GM12878 (cell line): Measurements from ENCODE around the gene PROB1. TPM values are rescaled to one million over a fixed set of nuclear protein-coding genes. Genes with fewer than 3 reads are reported as not detected.
A peak's percentile ranks its signal among the peaks of the same experiment; 100 is the strongest.

ENCODE experiments used
- ATAC-seq: fragments of 200-7000 bp; cut with Tn5 transposase; 3 replicates; pipeline ENCODE4 v1.9.1; 2020; ENCODE audit warnings: mild to moderate bottlenecking, moderate library complexity
- BruUV-seq: library from RNA; stranded (reverse); fragments of 400-500 nt; replicated peaks from 2 replicates; lab custom pipeline; 2021; lab: Mats Ljungman, UMichigan
- CTCF ChIA-PET: fragments of 300-600 bp; sonication (Branson Sonifier 250); formaldehyde crosslinking; extraction: SDS; loops from one replicate; lab custom pipeline; 2021; ENCODE audit warnings: inconsistent platforms; lab: Yijun Ruan, JAX
- POLR2A ChIA-PET: fragments of 350-600 bp; formaldehyde crosslinking; extraction: SDS; loops from one replicate; lab custom pipeline; 2021; ENCODE audit warnings: inconsistent platforms; lab: Charles Lee
- RAD21 ChIA-PET: fragments of 300-600 bp; sonication (Branson Sonifier 250); formaldehyde crosslinking; loops from one replicate; lab custom pipeline; 2023; ENCODE audit warnings: antibody characterized with exemption; ENCODE audit not compliant: unreplicated experiment; lab: Charles Lee
- SMC1A ChIA-PET: fragments of 300-600 bp; sonication (Branson Sonifier 250); formaldehyde crosslinking; loops from one replicate; lab custom pipeline; 2023; ENCODE audit not compliant: unreplicated experiment, uncharacterized antibody; lab: Charles Lee
- DNase-seq: peaks from one replicate; pipeline ENCODE4 v3.0.0-alpha.2; 2011; ENCODE audit warnings: low read depth, low spot score
- FAIRE-seq: peaks from 3 replicates; lab custom pipeline; 2011; peaks lifted over from hg19 to GRCh38; lab: Jason Lieb, UNC
- H2AFZ ChIP-seq: 2 replicates; pipeline ENCODE4 v1.6.0; 2011; ENCODE audit warnings: low read depth, low read length, control low read depth; ENCODE audit not compliant: control insufficient read depth
- H3K27ac ChIP-seq: 2 replicates; pipeline ENCODE4 v1.5.1; 2011; ENCODE audit warnings: control low read depth; ENCODE audit not compliant: control insufficient read depth, insufficient read depth
- H3K27me3 ChIP-seq, 2 experiments: replicated peaks in 1 of 2; 2 replicates each; pipeline versions ENCODE4 v1.6.0 to v1.6.1; 2011; ENCODE audit warnings: low read length in 1 of 2; ENCODE audit not compliant: control insufficient read depth in 2 of 2, insufficient read depth in 2 of 2
- H3K36me3 ChIP-seq, 2 experiments: 2 replicates each; pipeline ENCODE4 v1.5.1; 2011; ENCODE audit warnings: low read length in 1 of 2; ENCODE audit not compliant: control insufficient read depth in 2 of 2, insufficient read depth in 2 of 2
- H3K4me1 ChIP-seq: 2 replicates; pipeline ENCODE4 v1.6.1; 2011; ENCODE audit warnings: mild to moderate bottlenecking, low read length, moderate library complexity, mixed read lengths; ENCODE audit not compliant: control insufficient read depth, insufficient read depth
- H3K4me2 ChIP-seq: 2 replicates; pipeline ENCODE4 v1.6.0; 2011; ENCODE audit warnings: control low read depth; ENCODE audit not compliant: control insufficient read depth, insufficient read depth
- H3K4me3 ChIP-seq: fragments of 200-600 bp; sonication (generic); 2 replicates; pipeline ENCODE4 v1.5.1; 2016
- H3K79me2 ChIP-seq: 2 replicates; pipeline ENCODE4 v1.6.0; 2011; ENCODE audit warnings: low read length; ENCODE audit not compliant: control insufficient read depth, insufficient read depth
- H3K9ac ChIP-seq: 2 replicates; pipeline ENCODE4 v1.8.0; 2011; ENCODE audit warnings: low read length, control low read depth, mixed read lengths; ENCODE audit not compliant: control insufficient read depth, insufficient read depth
- H3K9me3 ChIP-seq: replicated peaks from 3 replicates; pipeline ENCODE4 v1.5.1; 2011; ENCODE audit warnings: mild to moderate bottlenecking, low read length; ENCODE audit not compliant: control insufficient read depth, insufficient read depth
- H4K20me1 ChIP-seq: 2 replicates; pipeline ENCODE4 v1.6.0; 2011; ENCODE audit not compliant: control insufficient read depth, insufficient read depth
- ATF2 ChIP-seq: IDR thresholded peaks from 2 replicates; pipeline ENCODE4 v1.6.1; 2012; ENCODE audit warnings: low read length, inconsistent platforms
- ATF7 ChIP-seq: fragments of 450-650 bp; IDR thresholded peaks from 2 replicates; pipeline ENCODE4 v1.6.1; 2016; ENCODE audit warnings: low read depth, mild to moderate bottlenecking
- IKZF1 ChIP-seq: fragments of 450-650 bp; conservative IDR thresholded peaks from 2 replicates; pipeline ENCODE4 v1.6.1; 2017; ENCODE audit warnings: antibody characterized with exemption, mild to moderate bottlenecking
- IKZF2 ChIP-seq, 2 experiments: fragments of 450-650 bp; IDR thresholded peaks; 2 replicates each; pipeline ENCODE4 v1.6.1; 2017; ENCODE audit warnings: mild to moderate bottlenecking in 2 of 2, moderate library complexity in 2 of 2
- IRF4 ChIP-seq: IDR thresholded peaks from 2 replicates; pipeline ENCODE4 v1.6.1; 2011; ENCODE audit warnings: low read depth, low read length
- JUND ChIP-seq: IDR thresholded peaks from 2 replicates; pipeline ENCODE4 v1.6.1; 2012; ENCODE audit warnings: low read depth, mild to moderate bottlenecking, low read length, improper control_type of control experiment, moderate library complexity
- POLR2A ChIP-seq: IDR thresholded peaks from 2 replicates; pipeline ENCODE4 v1.6.1; 2011; ENCODE audit warnings: low read depth, mild to moderate bottlenecking, low read length
- RCOR1 ChIP-seq: conservative IDR thresholded peaks from 2 replicates; pipeline ENCODE4 v1.6.1; 2012; ENCODE audit warnings: low read depth, low read length, improper control_type of control experiment
- SRF ChIP-seq, 2 experiments: IDR thresholded peaks; 2 replicates each; pipeline ENCODE4 v1.6.1; 2011; ENCODE audit warnings: low read depth in 2 of 2, low read length in 2 of 2, mild to moderate bottlenecking in 1 of 2, moderate library complexity in 1 of 2
- TBL1XR1 ChIP-seq: IDR thresholded peaks from 2 replicates; pipeline ENCODE4 v1.6.1; 2012; ENCODE audit warnings: low read depth, low read length, improper control_type of control experiment
- ZNF687 ChIP-seq: fragments of 450-650 bp; IDR thresholded peaks from 2 replicates; pipeline ENCODE4 v1.6.1; 2017; ENCODE audit warnings: mild to moderate bottlenecking, moderate library complexity
- WGBS: methylation state at CpG from one replicate; pipeline ENCODE4 v1.1.6; 2016; ENCODE audit warnings: low lambda C conversion rate; ENCODE audit not compliant: insufficient replicate concordance, insufficient coverage; ENCODE audit errors: missing lambda C conversion rate; 5-methylcytosine and 5-hydroxymethylcytosine counted together
- in situ Hi-C: fragments of 300-500 bp; cut with MboI; formaldehyde crosslinking; loops from 9 replicates; pipeline ENCODE4 v1.14.3; 2018; ENCODE audit warnings: mixed read lengths
- intact Hi-C: fragments of 100-400 bp; cut with micrococcal nuclease; formaldehyde crosslinking; loops from one replicate; pipeline ENCODE4 v1.14.2; 2022; ENCODE audit not compliant: unreplicated experiment
- polyA plus RNA-seq, 11 experiments: library from polyadenylated mRNA; depleted of rRNA in 4 of 11; unstranded in 6 of 11; stranded (reverse) in 5 of 11; fragments of >200 nt; fragmentation: Nextera tagmentation in 4 of 11; fragmentation: Illumina TruSeq in 1 of 11; extraction: Ambion mirVana in 4 of 11; extraction: Trizol in 1 of 11; gene quantifications; 1 replicate in 1 of 11; 2 replicates in 10 of 11; pipeline versions ENCODE4 v1.2.1 to v1.2.3, GENCODE V29; 2011 to 2016; ENCODE audit warnings: inconsistent platforms in 2 of 11, missing spikeins in 2 of 11, low read depth in 1 of 11
- total RNA-seq, 4 experiments: library from RNA; depleted of rRNA in 3 of 4; stranded (reverse); fragments of >200 nt in 3 of 4; fragmentation: Illumina TruSeq in 1 of 4; extraction: Trizol in 1 of 4; gene quantifications; 2 replicates each; pipeline versions ENCODE4 v1.2.1 to v1.2.3, GENCODE V29; 2013 to 2021

PROB1 gene
- total and polyA plus RNA-seq, 10 of the 15 experiments (the other 5 are each of a cell fraction or from before 2014, with no cell fraction given): 0.14 to 8.1 (median 2.9) TPM

GRCh38 chr5:139403418-139403786, 8.5 kb upstream of the PROB1 start:
- peak overlapping the region; percentile 70 for H2AFZ ChIP-seq
- BruUV-seq: TSS peak; percentile 88
- no peak for FAIRE-seq
- ChIA-PET CTCF (interaction anchor here (0.7 to 3.5 kb wide), 17 partner anchors 8 to 248 kb away, joined by 3 to 26 read pairs (median 4); partner anchors contain the start of genes DNAJC18, MATR3 and MZB1), RAD21 (interaction anchor here (0.7 to 3.1 kb wide), 11 partner anchors 12 to 152 kb away, joined by 3 to 17 read pairs (median 7); partner anchors contain the start of genes DNAJC18, MZB1 and PAIP2), SMC1A (interaction anchor here (1.0 to 5.0 kb wide), 9 partner anchors 11 to 131 kb away, joined by 3 to 19 read pairs (median 6); partner anchors contain the start of genes MZB1 and PAIP2), POLR2A (interaction anchor here (0.5 to 7.0 kb wide), 12 partner anchors 10 to 247 kb away, joined by 3 to 74 read pairs (median 3); partner anchors contain the start of genes DNAJC18, MZB1 and PAIP2)
- no peaks in the 10 kb centered on the region for H3K27me3 ChIP-seq
- no peak for DNase-seq
- H3K36me3 ChIP-seq: no peaks in the 10 kb centered on the region; a peak in 1 of 4 replicates
- H3K9me3 ChIP-seq: no peaks in the 10 kb centered on the region; the same call in 2 of the 3 replicates
- in situ Hi-C loops: no loop called here
- intact Hi-C loops: no loop called here
- H4K20me1 ChIP-seq: no peaks in the 10 kb centered on the region
- ATAC-seq: no peak
- peak overlapping the region; percentile 98 for H3K4me2 ChIP-seq
- H3K4me3 ChIP-seq: peak overlapping the region; percentile 74
- 5% methylated on average over 7 of the region's 7 CpGs for WGBS
- peak overlapping the region; percentile 67 for H3K9ac ChIP-seq
- H3K79me2 ChIP-seq: peaks cover 3% of the 10 kb centered on the region; the same call in 1 of the 2 replicates
- H3K4me1 ChIP-seq: peaks cover 33% of the 10 kb centered on the region
- H3K27ac ChIP-seq: peak overlapping the region; percentile 83
- 0 out of 4 replicates have a peak, but pooled peaks of 1 of the 2 experiments have one; percentile 41 for TF ChIP-seq SRF (IDR thresholded peaks at IDR 0.05; ENCODE audit: low read depth in 2 of 2, low read length in 2 of 2)
- peak in 1 of 2 experiments; percentile 41; a peak in 2 of 4 replicates for TF ChIP-seq IKZF2 (IDR thresholded peaks at IDR 0.05)
- 0 out of 2 replicates have a peak, but pooled peaks have one; percentile 46 for TF ChIP-seq JUND
- TF ChIP-seq TBL1XR1: peak; percentile 4; the same call in 1 of the 2 replicates
- TF ChIP-seq IKZF1: 0 out of 2 replicates have a peak, but pooled peaks have one; percentile 38
- no peak for TF ChIP-seq POLR2A
- TF ChIP-seq RCOR1: no peak
- no peak for TF ChIP-seq IRF4
- peak; percentile 17; the same call in 1 of the 2 replicates for TF ChIP-seq ZNF687
- peak; percentile 98 for TF ChIP-seq ATF7
- peak; percentile 94; the same call in 1 of the 2 replicates for TF ChIP-seq ATF2
